HepG2 (cell line): ENCODE results near the gene BRIP1. TPM values are rescaled to one million over a fixed set of nuclear protein-coding genes. Genes with fewer than 3 reads are reported as not detected.

Experiments used
- ATAC-seq: fragments of 200-7000 bp; cut with Tn5 transposase; 3 replicates; pipeline ENCODE4 v1.9.1; 2020; ENCODE audit warnings: mild to moderate bottlenecking, moderate library complexity
- BruUV-seq: library from RNA; stranded (reverse); fragments of 400-500 nt; replicated peaks from 2 replicates; lab custom pipeline; 2021; lab: Mats Ljungman, UMichigan
- CTCF ChIA-PET: fragments of 300-600 bp; formaldehyde crosslinking; extraction: SDS; loops from one replicate; lab custom pipeline; 2021; ENCODE audit warnings: low total read pairs, inconsistent platforms, low intra/inter-chr PET ratio; lab: Yijun Ruan, JAX
- POLR2A ChIA-PET: fragments of 350-600 bp; sonication (Branson Sonifier 250); formaldehyde crosslinking; loops from one replicate; lab custom pipeline; 2020; ENCODE audit warnings: antibody characterized with exemption, inconsistent platforms; lab: Yijun Ruan, JAX
- DNase-seq: peaks from one replicate; pipeline ENCODE4 v3.0.0-alpha.2; 2015; ENCODE audit warnings: low spot score
- FAIRE-seq: peaks from 3 replicates; lab custom pipeline; 2011; peaks lifted over from hg19 to GRCh38; lab: Jason Lieb, UNC
- H2AFZ ChIP-seq: one replicate; pipeline ENCODE4 v1.6.1; 2011; ENCODE audit warnings: low read length, inconsistent platforms
- H3K27ac ChIP-seq: fragments of 300-600 bp; 3 replicates; pipeline ENCODE4 v1.8.0; 2011; ENCODE audit warnings: mixed run types, mild to moderate bottlenecking, mixed read lengths, low read length, inconsistent platforms; ENCODE audit not compliant: insufficient read depth; ENCODE audit errors: extremely low read length
- H3K27me3 ChIP-seq, 2 experiments: fragments of 200-600 bp in 1 of 2; 2 replicates in 1 of 2; 3 replicates in 1 of 2; pipeline versions ENCODE4 v1.6.0 to v1.8.0; 2011; ENCODE audit warnings: low read length in 2 of 2, mild to moderate bottlenecking in 2 of 2, moderate library complexity in 2 of 2, inconsistent platforms in 1 of 2; ENCODE audit not compliant: insufficient read depth in 2 of 2, control insufficient read depth in 1 of 2
- H3K36me3 ChIP-seq, 2 experiments: fragments of 200-600 bp in 1 of 2; replicated peaks in 1 of 2; 2 replicates in 1 of 2; 3 replicates in 1 of 2; pipeline versions ENCODE4 v1.5.1 to v1.8.0; 2011; ENCODE audit warnings: low read length in 2 of 2, inconsistent platforms in 1 of 2; ENCODE audit not compliant: insufficient read depth in 2 of 2, control insufficient read depth in 1 of 2
- H3K4me1 ChIP-seq: 2 replicates; pipeline ENCODE4 v1.5.1; 2012; ENCODE audit warnings: low read length, inconsistent platforms; ENCODE audit not compliant: insufficient read depth
- H3K4me2 ChIP-seq: 2 replicates; pipeline ENCODE4 v1.6.0; 2011; ENCODE audit warnings: low read depth, low read length, inconsistent platforms
- H3K4me3 ChIP-seq, 3 experiments: fragments of 200-600 bp in 1 of 3; sonication (generic), shearing (Covaris generic) in 1 of 3; replicated peaks in 1 of 3; 2 replicates each; pipeline ENCODE4 v1.5.1; 2011 to 2016; ENCODE audit warnings: low read length in 3 of 3, inconsistent platforms in 2 of 3, low read depth in 2 of 3, mild to moderate bottlenecking in 2 of 3, control low read depth in 1 of 3, mixed read lengths in 1 of 3; ENCODE audit not compliant: insufficient read depth in 1 of 3
- H3K79me2 ChIP-seq: one replicate; pipeline ENCODE4 v1.6.1; 2011; ENCODE audit warnings: low read length, inconsistent platforms; ENCODE audit not compliant: insufficient read depth
- H3K9ac ChIP-seq: 2 replicates; pipeline ENCODE4 v1.6.0; 2011; ENCODE audit warnings: mild to moderate bottlenecking, low read depth, low read length, inconsistent platforms; ENCODE audit not compliant: insufficient read depth
- H3K9me3 ChIP-seq: 2 replicates; pipeline ENCODE4 v1.5.1; 2012; ENCODE audit warnings: mild to moderate bottlenecking, low read length
- H4K20me1 ChIP-seq: 2 replicates; pipeline ENCODE4 v1.6.0; 2011; ENCODE audit warnings: inconsistent platforms, mild to moderate bottlenecking, low read length, moderate library complexity; ENCODE audit not compliant: insufficient read depth
- ATF7 ChIP-seq, 2 experiments: fragments of 450-650 bp in 1 of 2; sonication (generic) in 1 of 2; formaldehyde crosslinking in 1 of 2; IDR thresholded peaks; 2 replicates each; pipeline versions ENCODE4 v1.4.0 to v1.6.1; 2016 to 2020; ENCODE audit warnings: antibody characterized with exemption in 1 of 2, mild to moderate bottlenecking in 1 of 2, missing genetic modification reagents in 1 of 2
- CCAR2 ChIP-seq: fragments of 200-400 bp; formaldehyde crosslinking; optimal IDR thresholded peaks from 2 replicates; pipeline ENCODE3; 2018; ENCODE audit warnings: low read depth, mild to moderate bottlenecking, low read length, moderate library complexity
- GLI4 ChIP-seq: sonication (generic); formaldehyde crosslinking; IDR thresholded peaks from 2 replicates; pipeline ENCODE4 v1.5.1; 2020; ENCODE audit warnings: missing genetic modification reagents, mild to moderate bottlenecking, moderate library complexity, borderline replicate concordance
- IRF9 ChIP-seq: sonication (generic); formaldehyde crosslinking; IDR thresholded peaks from 2 replicates; pipeline ENCODE4 v1.8.0; 2022; ENCODE audit warnings: missing genetic modification reagents, mild to moderate bottlenecking, borderline replicate concordance
- KAT2B ChIP-seq: fragments of 150-350 bp; IDR thresholded peaks from 2 replicates; pipeline ENCODE4 v1.6.1; 2014; ENCODE audit warnings: low read depth, low read length, borderline replicate concordance
- ZBTB7B ChIP-seq: sonication (generic); formaldehyde crosslinking; IDR thresholded peaks from 2 replicates; pipeline ENCODE4 v1.4.0; 2020; ENCODE audit warnings: missing genetic modification reagents
- ZNF101 ChIP-seq: sonication (generic); formaldehyde crosslinking; IDR thresholded peaks from 2 replicates; pipeline ENCODE4 v1.4.0; 2020; ENCODE audit warnings: mild to moderate bottlenecking, low read depth, missing genetic modification reagents, borderline replicate concordance
- ZNF780A ChIP-seq: sonication (generic); formaldehyde crosslinking; IDR thresholded peaks from 2 replicates; pipeline ENCODE4 v1.8.0; 2022; ENCODE audit warnings: mild to moderate bottlenecking, missing genetic modification reagents, moderate library complexity
- WGBS: methylation state at CpG from one replicate; pipeline ENCODE4 v1.1.6; 2017; ENCODE audit warnings: low lambda C conversion rate; 5-methylcytosine and 5-hydroxymethylcytosine counted together
- in situ Hi-C: cut with HindIII; loops from 2 replicates; pipeline ENCODE4 v1.10.0; 2017; ENCODE audit warnings: low pct_unique_long_range_greater_than_20kb; ENCODE audit not compliant: extremely low pct_ligation_motif_present
- intact Hi-C: fragments of 100-400 bp; cut with micrococcal nuclease; formaldehyde crosslinking; loops from one replicate; pipeline ENCODE4 v1.10.0; 2022; ENCODE audit not compliant: unreplicated experiment
- polyA plus RNA-seq, 8 experiments: library from polyadenylated mRNA; depleted of rRNA in 3 of 8; stranded (reverse) in 7 of 8; unstranded in 1 of 8; fragments of >200 nt; fragmentation: Illumina TruSeq in 4 of 8; extraction: Trizol in 4 of 8; gene quantifications; 2 replicates each; pipeline versions ENCODE4 v1.2.1 to v1.2.3, GENCODE V29; 2011 to 2016; ENCODE audit warnings: low read depth in 4 of 8, missing spikeins in 1 of 8, mixed read lengths in 1 of 8; ENCODE audit not compliant: insufficient read depth in 1 of 8
- total RNA-seq, 5 experiments: library from RNA; depleted of rRNA; stranded (reverse); fragments of >200 nt; fragmentation: Illumina TruSeq; extraction: Trizol; gene quantifications; 2 replicates each; pipeline ENCODE4 v1.2.3, GENCODE V29; 2016; ENCODE audit warnings: low read depth in 1 of 5

The BRIP1 gene
- total and polyA plus RNA-seq, 2 of the 13 experiments (the other 11 are each of a cell fraction or from before 2014, with no cell fraction given), result 3.8 to 27.7 TPM

GRCh38 chr17:61659437-61659836, 203.9 kb downstream of the BRIP1 start:
- Histone ChIP-seq H3K9me3 (no peaks in the 10 kb centered on the region), H3K9ac (no peak overlapping the region), H2AFZ (no peak overlapping the region), H3K27me3 (no peaks in the 10 kb centered on the region; a peak in 1 of 5 replicates), H3K36me3 (no peaks in the 10 kb centered on the region), H3K27ac (no peak overlapping the region), H3K4me3 (no peak overlapping the region), H4K20me1 (no peaks in the 10 kb centered on the region), H3K79me2 (no peaks in the 10 kb centered on the region), H3K4me2 (no peak overlapping the region), H3K4me1 (no peaks in the 10 kb centered on the region)
- POLR2A ChIA-PET, result no interaction called here
- CTCF ChIA-PET, result no interaction called here
- no peak for ATAC-seq
- no peak for FAIRE-seq
- BruUV-seq, result no TSS peak
- WGBS, result 45% methylated on average over 2 of the region's 2 CpGs
- no peak for TF ChIP-seq ZNF101 (CRISPR knock-in tag)
- peak; percentile 11; the same call in 1 of the 2 replicates for TF ChIP-seq ATF7 (IDR thresholded peaks at IDR 0.05)
- TF ChIP-seq ATF7 (CRISPR knock-in tag; IDR thresholded peaks at IDR 0.05), result no peak
- TF ChIP-seq KAT2B, result no peak
- TF ChIP-seq ZNF780A (CRISPR knock-in tag), result no peak
- in situ Hi-C loops (no loop called here), intact Hi-C loops (no loop called here)
- no peak for DNase-seq

- no peak overlapping the region for H3K4me3 ChIP-seq
- ATAC-seq (no peak), FAIRE-seq (no peak), DNase-seq (no peak)
- intact Hi-C loops (no loop called here), in situ Hi-C loops (no loop called here)
- H3K79me2 ChIP-seq, result no peaks in the 10 kb centered on the region
- no peaks in the 10 kb centered on the region for H3K9me3 ChIP-seq
- no peak overlapping the region for H3K27ac ChIP-seq
- ChIA-PET POLR2A (no interaction called here), CTCF (no interaction called here)
- H3K4me1 ChIP-seq, result no peaks in the 10 kb centered on the region
- no peaks in the 10 kb centered on the region for H4K20me1 ChIP-seq
- TF ChIP-seq CCAR2 (no peak), ZBTB7B (no peak), GLI4 (CRISPR knock-in tag) (no peak), IRF9 (no peak)
- no TSS peak for BruUV-seq
- WGBS, result 4% methylated on average over 2 of the region's 2 CpGs
- no peaks in the 10 kb centered on the region for H3K36me3 ChIP-seq
- no peak overlapping the region for H3K4me2 ChIP-seq
- H2AFZ ChIP-seq, result no peak overlapping the region
- no peaks in the 10 kb centered on the region; a peak in 1 of 5 replicates for H3K27me3 ChIP-seq
- no peak overlapping the region for H3K9ac ChIP-seq
These were observed 205.1 kb downstream of the BRIP1 start for GRCh38 chr17:61658183-61658582.
